ENCODE measurements around the gene NPAS2.

Gene NPAS2

DNA sequence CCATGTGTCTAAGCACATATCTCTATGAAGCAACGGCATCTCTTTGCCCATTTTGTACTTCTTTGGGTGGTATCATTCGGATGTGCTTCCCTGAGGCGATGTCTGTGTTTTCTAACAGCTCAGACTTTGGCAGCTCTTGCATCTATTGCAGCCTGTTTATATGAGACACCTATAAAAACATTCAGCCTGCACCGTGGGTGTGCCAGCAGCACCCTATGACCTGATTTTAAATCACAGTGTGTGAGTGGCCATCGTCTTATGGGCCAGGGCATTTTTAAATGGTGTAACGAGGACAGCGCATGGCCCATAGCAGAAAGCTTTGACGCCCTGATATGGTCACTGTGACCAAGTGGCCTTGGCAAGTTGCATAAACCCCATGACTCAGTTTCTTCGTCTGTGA, 12.9 kb downstream of the NPAS2 start:
- Histone ChIP-seq H3K4me2 (ENCODE audit: low read length) (no peak overlapping the region), H2AK5ac (ENCODE audit: low read length) (no peak overlapping the region), H3K56ac (ENCODE audit: low read length) (no peak overlapping the region), H2BK5ac (ENCODE audit: low read length) (no peak overlapping the region), H3K4me3 (ENCODE audit: low read length) (no peak overlapping the region), H2BK120ac (ENCODE audit: low read depth, low read length) (no peak overlapping the region), H3K36me3 (ENCODE audit: control insufficient read depth, insufficient read depth, low read length) (no peaks in the 10 kb centered on the region), H3K79me1 (ENCODE audit: low read length) (no peaks in the 10 kb centered on the region), H3K27ac (ENCODE audit: low read depth, low read length) (no peak overlapping the region), H3K4ac (ENCODE audit: low read depth, low read length) (no peak overlapping the region), H4K8ac (ENCODE audit: low read depth, low read length) (no peak overlapping the region), H3K27me3 (ENCODE audit: insufficient read depth, low read length, poor library complexity) (no peaks in the 10 kb centered on the region), H3K23ac (ENCODE audit: low read length) (no peak overlapping the region), H3K79me2 (ENCODE audit: control insufficient read depth, insufficient read depth, low read length) (no peaks in the 10 kb centered on the region), H3K18ac (ENCODE audit: low read length) (no peak overlapping the region), H2BK15ac (replicated peaks; ENCODE audit: low read depth) (no peak overlapping the region), H3K4me1 (ENCODE audit: control insufficient read depth, low read depth, low read length) (no peaks in the 10 kb centered on the region), H4K5ac (ENCODE audit: low read length) (no peak overlapping the region), H3K9ac (ENCODE audit: low read length) (no peak overlapping the region)
- no peak for DNase-seq
- WGBS (ENCODE audit: extremely low coverage, insufficient coverage, low lambda C conversion rate), result no CpG with 5 or more reads among the region's 9 CpGs

DNA sequence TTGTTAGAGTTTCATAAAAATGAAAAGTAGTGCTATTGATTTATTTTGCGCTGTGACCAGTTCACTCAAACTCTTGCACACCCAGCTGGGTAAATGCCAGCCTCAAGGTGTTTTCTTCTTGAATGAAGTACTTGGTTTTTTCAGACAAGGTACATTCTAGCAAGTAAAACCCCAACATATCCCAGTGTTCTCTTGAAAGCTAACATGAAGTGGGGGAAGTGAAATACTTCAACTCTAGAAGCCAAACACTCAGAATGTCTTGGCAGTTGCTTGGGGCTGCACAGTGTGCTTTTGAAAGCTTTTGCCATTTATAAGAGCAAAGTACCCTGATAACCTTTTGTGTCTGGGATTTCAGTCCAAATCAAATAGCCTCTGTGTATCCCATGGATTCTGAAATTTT, 13.4 kb downstream of the NPAS2 start:
- no peaks in the 10 kb centered on the region for H3K36me3 ChIP-seq (ENCODE audit: control insufficient read depth, insufficient read depth, low read length)
- H4K8ac ChIP-seq (ENCODE audit: low read depth, low read length), result no peak overlapping the region
- no peak overlapping the region for H3K56ac ChIP-seq (ENCODE audit: low read length)
- no peaks in the 10 kb centered on the region for H3K4me1 ChIP-seq (ENCODE audit: control insufficient read depth, low read depth, low read length)
- H2BK120ac ChIP-seq (ENCODE audit: low read depth, low read length), result no peak overlapping the region
- H3K4me2 ChIP-seq (ENCODE audit: low read length), result no peak overlapping the region
- no peak overlapping the region for H2BK15ac ChIP-seq (replicated peaks; ENCODE audit: low read depth)
- H3K27me3 ChIP-seq (ENCODE audit: insufficient read depth, low read length, poor library complexity), result no peaks in the 10 kb centered on the region
- no peak overlapping the region for H2BK5ac ChIP-seq (ENCODE audit: low read length)
- DNase-seq, result no peak
- H3K79me1 ChIP-seq (ENCODE audit: low read length), result no peaks in the 10 kb centered on the region
- no peaks in the 10 kb centered on the region for H3K79me2 ChIP-seq (ENCODE audit: control insufficient read depth, insufficient read depth, low read length)
- no peak overlapping the region for H3K4me3 ChIP-seq (ENCODE audit: low read length)
- H3K27ac ChIP-seq (ENCODE audit: low read depth, low read length), result no peak overlapping the region
- H3K18ac ChIP-seq (ENCODE audit: low read length), result no peak overlapping the region
- no peak overlapping the region for H3K4ac ChIP-seq (ENCODE audit: low read depth, low read length)
- no CpG with 5 or more reads among the region's 1 CpG for WGBS (ENCODE audit: extremely low coverage, insufficient coverage, low lambda C conversion rate)
- H2AK5ac ChIP-seq (ENCODE audit: low read length), result no peak overlapping the region
- H3K9ac ChIP-seq (ENCODE audit: low read length), result no peak overlapping the region
- H4K5ac ChIP-seq (ENCODE audit: low read length), result no peak overlapping the region
- no peak overlapping the region for H3K23ac ChIP-seq (ENCODE audit: low read length)

DNA sequence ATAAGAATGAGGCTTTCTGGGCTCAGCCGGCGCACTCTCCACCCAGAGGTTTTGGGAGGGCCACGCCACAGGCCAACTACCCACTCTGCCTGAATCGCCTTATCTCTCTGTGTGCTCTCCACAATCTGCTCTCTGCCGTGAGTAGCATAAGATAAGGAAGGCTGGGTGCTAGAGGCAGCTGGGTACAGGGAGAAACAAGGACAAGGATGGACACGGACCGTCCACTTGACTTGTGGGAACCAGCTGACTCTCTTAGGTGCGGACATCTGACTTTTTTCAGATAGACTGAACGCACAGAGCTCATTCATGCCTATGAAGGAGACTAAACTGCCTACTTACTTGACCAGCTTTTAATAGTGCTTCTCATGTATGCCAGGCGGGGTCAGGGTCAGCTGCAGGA, 14.3 kb downstream of the NPAS2 start:
- Histone ChIP-seq H3K9ac (ENCODE audit: low read length) (no peak overlapping the region), H2BK120ac (ENCODE audit: low read depth, low read length) (no peak overlapping the region), H2BK15ac (replicated peaks; ENCODE audit: low read depth) (no peak overlapping the region), H3K79me2 (ENCODE audit: control insufficient read depth, insufficient read depth, low read length) (no peaks in the 10 kb centered on the region), H3K56ac (ENCODE audit: low read length) (no peak overlapping the region), H3K27me3 (ENCODE audit: insufficient read depth, low read length, poor library complexity) (no peaks in the 10 kb centered on the region), H3K4me1 (ENCODE audit: control insufficient read depth, low read depth, low read length) (no peaks in the 10 kb centered on the region), H4K5ac (ENCODE audit: low read length) (no peak overlapping the region), H3K36me3 (ENCODE audit: control insufficient read depth, insufficient read depth, low read length) (no peaks in the 10 kb centered on the region), H4K8ac (ENCODE audit: low read depth, low read length) (no peak overlapping the region), H2BK5ac (ENCODE audit: low read length) (no peak overlapping the region), H3K79me1 (ENCODE audit: low read length) (no peaks in the 10 kb centered on the region), H3K4ac (ENCODE audit: low read depth, low read length) (no peak overlapping the region), H3K23ac (ENCODE audit: low read length) (no peak overlapping the region), H3K4me2 (ENCODE audit: low read length) (no peak overlapping the region), H3K27ac (ENCODE audit: low read depth, low read length) (no peak overlapping the region), H3K18ac (ENCODE audit: low read length) (no peak overlapping the region), H2AK5ac (ENCODE audit: low read length) (no peak overlapping the region), H3K4me3 (ENCODE audit: low read length) (no peak overlapping the region)
- DNase-seq, result no peak
- WGBS (ENCODE audit: extremely low coverage, insufficient coverage, low lambda C conversion rate), result no CpG with 5 or more reads among the region's 10 CpGs

DNA sequence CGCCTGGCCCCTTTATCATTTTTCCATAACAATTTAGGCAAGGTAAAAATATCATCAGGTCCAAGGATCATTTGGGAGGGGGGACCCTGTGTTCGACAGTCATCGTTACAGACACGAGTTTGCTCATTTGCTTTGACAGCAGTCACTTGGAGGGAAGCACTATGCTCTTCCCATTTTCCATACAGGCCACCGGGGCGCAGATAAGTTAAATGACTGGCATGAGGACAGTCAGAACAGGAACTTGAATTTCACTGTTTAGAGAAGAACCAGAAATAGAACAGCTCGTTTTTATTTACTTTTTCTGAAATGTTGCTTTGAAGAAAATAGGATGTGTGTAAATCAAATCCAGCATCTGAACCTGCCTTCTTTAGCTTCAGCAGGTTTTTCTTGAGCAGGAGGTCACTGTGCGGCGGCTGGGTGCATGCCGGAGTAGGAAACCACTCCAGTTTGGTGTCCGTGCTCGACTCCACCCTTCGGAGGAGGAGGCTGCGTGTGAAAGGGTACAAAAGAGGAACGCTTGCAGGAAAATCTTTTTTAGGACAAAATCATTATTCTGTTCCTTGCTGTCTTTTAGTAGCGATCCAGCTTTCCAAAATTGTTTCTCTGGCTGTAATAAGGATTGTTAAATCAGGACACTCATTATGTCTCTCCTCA, 15.2 kb downstream of the NPAS2 start:
- H2BK15ac ChIP-seq (replicated peaks; ENCODE audit: low read depth), result no peak overlapping the region
- no peak overlapping the region for H3K56ac ChIP-seq (ENCODE audit: low read length)
- no peaks in the 10 kb centered on the region for H3K36me3 ChIP-seq (ENCODE audit: control insufficient read depth, insufficient read depth, low read length)
- H3K4ac ChIP-seq (ENCODE audit: low read depth, low read length), result no peak overlapping the region
- H3K23ac ChIP-seq (ENCODE audit: low read length), result no peak overlapping the region
- no peak overlapping the region for H2BK5ac ChIP-seq (ENCODE audit: low read length)
- H3K4me1 ChIP-seq (ENCODE audit: control insufficient read depth, low read depth, low read length), result no peaks in the 10 kb centered on the region
- no peaks in the 10 kb centered on the region for H3K79me1 ChIP-seq (ENCODE audit: low read length)
- H3K18ac ChIP-seq (ENCODE audit: low read length), result no peak overlapping the region
- H2AK5ac ChIP-seq (ENCODE audit: low read length), result no peak overlapping the region
- H2BK120ac ChIP-seq (ENCODE audit: low read depth, low read length), result no peak overlapping the region
- no CpG with 5 or more reads among the region's 16 CpGs for WGBS (ENCODE audit: extremely low coverage, insufficient coverage, low lambda C conversion rate)
- no peak overlapping the region for H3K4me2 ChIP-seq (ENCODE audit: low read length)
- H3K9ac ChIP-seq (ENCODE audit: low read length), result no peak overlapping the region
- H3K27me3 ChIP-seq (ENCODE audit: insufficient read depth, low read length, poor library complexity), result no peaks in the 10 kb centered on the region
- H3K79me2 ChIP-seq (ENCODE audit: control insufficient read depth, insufficient read depth, low read length), result no peaks in the 10 kb centered on the region
- H4K8ac ChIP-seq (ENCODE audit: low read depth, low read length), result no peak overlapping the region
- no peak overlapping the region for H4K5ac ChIP-seq (ENCODE audit: low read length)
- no peak for DNase-seq
- H3K4me3 ChIP-seq (ENCODE audit: low read length), result no peak overlapping the region
- H3K27ac ChIP-seq (ENCODE audit: low read depth, low read length), result no peak overlapping the region

- no peak overlapping the region for H3K56ac ChIP-seq (ENCODE audit: low read length)
- no peak overlapping the region for H3K18ac ChIP-seq (ENCODE audit: low read length)
- no peak overlapping the region for H3K23ac ChIP-seq (ENCODE audit: low read length)
- no peak overlapping the region for H3K4me2 ChIP-seq (ENCODE audit: low read length)
- no peak overlapping the region for H3K27ac ChIP-seq (ENCODE audit: low read depth, low read length)
- H3K4me3 ChIP-seq (ENCODE audit: low read length), result no peak overlapping the region
- H3K4me1 ChIP-seq (ENCODE audit: control insufficient read depth, low read depth, low read length), result no peaks in the 10 kb centered on the region
- no peak overlapping the region for H4K8ac ChIP-seq (ENCODE audit: low read depth, low read length)
- H3K9ac ChIP-seq (ENCODE audit: low read length), result no peak overlapping the region
- no peak overlapping the region for H2BK120ac ChIP-seq (ENCODE audit: low read depth, low read length)
- H2BK5ac ChIP-seq (ENCODE audit: low read length), result no peak overlapping the region
- DNase-seq, result no peak
- H2BK15ac ChIP-seq (replicated peaks; ENCODE audit: low read depth), result no peak overlapping the region
- WGBS (ENCODE audit: extremely low coverage, insufficient coverage, low lambda C conversion rate), result no CpG with 5 or more reads among the region's 7 CpGs
- no peaks in the 10 kb centered on the region for H3K79me1 ChIP-seq (ENCODE audit: low read length)
- H2AK5ac ChIP-seq (ENCODE audit: low read length), result no peak overlapping the region
- no peaks in the 10 kb centered on the region for H3K36me3 ChIP-seq (ENCODE audit: control insufficient read depth, insufficient read depth, low read length)
- H3K27me3 ChIP-seq (ENCODE audit: insufficient read depth, low read length, poor library complexity), result no peaks in the 10 kb centered on the region
- no peak overlapping the region for H4K5ac ChIP-seq (ENCODE audit: low read length)
- H3K4ac ChIP-seq (ENCODE audit: low read depth, low read length), result no peak overlapping the region
- H3K79me2 ChIP-seq (ENCODE audit: control insufficient read depth, insufficient read depth, low read length), result no peaks in the 10 kb centered on the region
These were observed 20.6 kb downstream of the NPAS2 start for GRCh38 chr2:100840519-100840918.

DNA sequence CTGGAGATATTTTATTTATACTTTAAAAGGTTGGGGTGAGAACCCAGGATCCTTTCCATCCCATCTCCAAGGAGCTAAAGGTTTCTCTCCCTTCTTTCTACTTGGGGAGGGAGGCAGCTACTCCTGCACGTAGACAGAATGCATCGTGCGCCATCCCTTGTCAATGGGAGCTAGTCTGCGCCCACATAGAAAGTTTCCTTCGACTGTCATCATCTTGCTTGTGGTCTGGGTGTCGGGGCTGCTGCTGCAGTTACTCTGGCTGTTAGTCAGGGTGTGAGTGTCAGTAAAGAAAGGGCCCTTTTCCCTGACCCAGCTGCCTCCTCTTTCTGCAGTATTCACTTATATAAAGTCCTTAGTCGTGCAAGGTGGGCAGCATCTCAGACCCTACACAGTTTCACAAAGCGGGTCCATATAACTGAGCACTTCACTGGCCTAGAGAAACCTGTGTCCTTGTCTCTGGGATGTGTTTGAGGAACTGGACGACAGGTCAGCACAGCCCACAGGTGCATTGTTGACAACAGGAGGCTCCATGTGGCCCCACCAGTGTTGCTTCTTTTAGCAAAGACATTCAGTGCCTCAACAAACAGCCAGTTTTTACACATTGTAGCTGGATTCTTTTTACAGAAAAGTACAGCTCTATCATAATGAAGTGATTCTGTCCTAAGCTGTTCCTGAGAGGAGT, 22.4 kb downstream of the NPAS2 start:
- Histone ChIP-seq H3K79me1 (ENCODE audit: low read length) (no peaks in the 10 kb centered on the region), H3K4me2 (ENCODE audit: low read length) (no peak overlapping the region), H2BK5ac (ENCODE audit: low read length) (no peak overlapping the region), H3K4me3 (ENCODE audit: low read length) (no peak overlapping the region), H3K18ac (ENCODE audit: low read length) (no peak overlapping the region), H3K36me3 (ENCODE audit: control insufficient read depth, insufficient read depth, low read length) (no peaks in the 10 kb centered on the region), H3K4me1 (ENCODE audit: control insufficient read depth, low read depth, low read length) (no peaks in the 10 kb centered on the region), H2BK120ac (ENCODE audit: low read depth, low read length) (no peak overlapping the region), H3K27ac (ENCODE audit: low read depth, low read length) (no peak overlapping the region), H3K23ac (ENCODE audit: low read length) (no peak overlapping the region), H3K56ac (ENCODE audit: low read length) (no peak overlapping the region), H3K9ac (ENCODE audit: low read length) (no peak overlapping the region), H3K27me3 (ENCODE audit: insufficient read depth, low read length, poor library complexity) (no peaks in the 10 kb centered on the region), H2BK15ac (replicated peaks; ENCODE audit: low read depth) (no peak overlapping the region), H3K79me2 (ENCODE audit: control insufficient read depth, insufficient read depth, low read length) (no peaks in the 10 kb centered on the region), H2AK5ac (ENCODE audit: low read length) (no peak overlapping the region), H4K5ac (ENCODE audit: low read length) (no peak overlapping the region), H4K8ac (ENCODE audit: low read depth, low read length) (no peak overlapping the region), H3K4ac (ENCODE audit: low read depth, low read length) (no peak overlapping the region)
- no peak for DNase-seq
- no CpG with 5 or more reads among the region's 9 CpGs for WGBS (ENCODE audit: extremely low coverage, insufficient coverage, low lambda C conversion rate)

Measured in mesendoderm (in vitro differentiated cells).